HepG2 (cell line): ENCODE measurements around the gene NCBP3. TPM values are rescaled to one million over a fixed set of nuclear protein-coding genes. Genes with fewer than 3 reads are reported as not detected.

Experiments used
- ATAC-seq: fragments of 200-7000 bp; cut with Tn5 transposase; 3 replicates; pipeline ENCODE4 v1.9.1; 2020; ENCODE audit warnings: mild to moderate bottlenecking, moderate library complexity
- BruUV-seq: library from RNA; stranded (reverse); fragments of 400-500 nt; replicated peaks from 2 replicates; lab custom pipeline; 2021; lab: Mats Ljungman, UMichigan
- CTCF ChIA-PET: fragments of 300-600 bp; formaldehyde crosslinking; extraction: SDS; loops from one replicate; lab custom pipeline; 2021; ENCODE audit warnings: low total read pairs, inconsistent platforms, low intra/inter-chr PET ratio; lab: Yijun Ruan, JAX
- POLR2A ChIA-PET: fragments of 350-600 bp; sonication (Branson Sonifier 250); formaldehyde crosslinking; loops from one replicate; lab custom pipeline; 2020; ENCODE audit warnings: antibody characterized with exemption, inconsistent platforms; lab: Yijun Ruan, JAX
- DNase-seq: peaks from one replicate; pipeline ENCODE4 v3.0.0-alpha.2; 2015; ENCODE audit warnings: low spot score
- FAIRE-seq: peaks from 3 replicates; lab custom pipeline; 2011; peaks lifted over from hg19 to GRCh38; lab: Jason Lieb, UNC
- H2AFZ ChIP-seq: one replicate; pipeline ENCODE4 v1.6.1; 2011; ENCODE audit warnings: low read length, inconsistent platforms
- H3K27ac ChIP-seq: fragments of 300-600 bp; 3 replicates; pipeline ENCODE4 v1.8.0; 2011; ENCODE audit warnings: mixed run types, mild to moderate bottlenecking, mixed read lengths, low read length, inconsistent platforms; ENCODE audit not compliant: insufficient read depth; ENCODE audit errors: extremely low read length
- H3K27me3 ChIP-seq, 2 experiments: fragments of 200-600 bp in 1 of 2; 2 replicates in 1 of 2; 3 replicates in 1 of 2; pipeline versions ENCODE4 v1.6.0 to v1.8.0; 2011; ENCODE audit warnings: low read length in 2 of 2, mild to moderate bottlenecking in 2 of 2, moderate library complexity in 2 of 2, inconsistent platforms in 1 of 2; ENCODE audit not compliant: insufficient read depth in 2 of 2, control insufficient read depth in 1 of 2
- H3K36me3 ChIP-seq, 2 experiments: fragments of 200-600 bp in 1 of 2; replicated peaks in 1 of 2; 2 replicates in 1 of 2; 3 replicates in 1 of 2; pipeline versions ENCODE4 v1.5.1 to v1.8.0; 2011; ENCODE audit warnings: low read length in 2 of 2, inconsistent platforms in 1 of 2; ENCODE audit not compliant: insufficient read depth in 2 of 2, control insufficient read depth in 1 of 2
- H3K4me1 ChIP-seq: 2 replicates; pipeline ENCODE4 v1.5.1; 2012; ENCODE audit warnings: low read length, inconsistent platforms; ENCODE audit not compliant: insufficient read depth
- H3K4me2 ChIP-seq: 2 replicates; pipeline ENCODE4 v1.6.0; 2011; ENCODE audit warnings: low read depth, low read length, inconsistent platforms
- H3K4me3 ChIP-seq, 3 experiments: fragments of 200-600 bp in 1 of 3; sonication (generic), shearing (Covaris generic) in 1 of 3; replicated peaks in 1 of 3; 2 replicates each; pipeline ENCODE4 v1.5.1; 2011 to 2016; ENCODE audit warnings: low read length in 3 of 3, inconsistent platforms in 2 of 3, low read depth in 2 of 3, mild to moderate bottlenecking in 2 of 3, control low read depth in 1 of 3, mixed read lengths in 1 of 3; ENCODE audit not compliant: insufficient read depth in 1 of 3
- H3K79me2 ChIP-seq: one replicate; pipeline ENCODE4 v1.6.1; 2011; ENCODE audit warnings: low read length, inconsistent platforms; ENCODE audit not compliant: insufficient read depth
- H3K9ac ChIP-seq: 2 replicates; pipeline ENCODE4 v1.6.0; 2011; ENCODE audit warnings: mild to moderate bottlenecking, low read depth, low read length, inconsistent platforms; ENCODE audit not compliant: insufficient read depth
- H3K9me3 ChIP-seq: 2 replicates; pipeline ENCODE4 v1.5.1; 2012; ENCODE audit warnings: mild to moderate bottlenecking, low read length
- H4K20me1 ChIP-seq: 2 replicates; pipeline ENCODE4 v1.6.0; 2011; ENCODE audit warnings: inconsistent platforms, mild to moderate bottlenecking, low read length, moderate library complexity; ENCODE audit not compliant: insufficient read depth
- IRX3 ChIP-seq: sonication (generic); formaldehyde crosslinking; IDR thresholded peaks from 2 replicates; pipeline ENCODE4 v1.8.1; 2023; ENCODE audit warnings: mild to moderate bottlenecking, low read depth, missing genetic modification reagents, borderline replicate concordance
- JUNB ChIP-seq: sonication (generic); formaldehyde crosslinking; IDR thresholded peaks from 2 replicates; pipeline ENCODE4 v1.8.0; 2022; ENCODE audit warnings: missing genetic modification reagents, mild to moderate bottlenecking, borderline replicate concordance
- KAT7 ChIP-seq: IDR thresholded peaks from 2 replicates; pipeline ENCODE4 v1.6.1; 2018; ENCODE audit warnings: borderline replicate concordance, missing compliant biosample characterization
- KDM5B ChIP-seq: sonication (generic); formaldehyde crosslinking; IDR thresholded peaks from 2 replicates; pipeline ENCODE4 v1.4.0; 2020; ENCODE audit warnings: missing genetic modification reagents, mild to moderate bottlenecking, borderline replicate concordance
- KLF12 ChIP-seq: sonication (generic); formaldehyde crosslinking; IDR thresholded peaks from 2 replicates; pipeline ENCODE4 v1.4.0; 2020; ENCODE audit warnings: missing genetic modification reagents, borderline replicate concordance
- MAZ ChIP-seq, 2 experiments: sonication (generic) in 1 of 2; formaldehyde crosslinking in 1 of 2; IDR thresholded peaks; 2 replicates each; pipeline versions ENCODE4 v1.5.0 to v1.6.1; 2012 to 2020; ENCODE audit warnings: low read depth in 2 of 2, mild to moderate bottlenecking in 2 of 2, borderline replicate concordance in 1 of 2, improper control_type of control experiment in 1 of 2, low read length in 1 of 2, missing genetic modification reagents in 1 of 2, moderate library complexity in 1 of 2
- NFRKB ChIP-seq: fragments of 450-650 bp; IDR thresholded peaks from 2 replicates; pipeline ENCODE4 v1.6.1; 2017
- POLR2AphosphoS2 ChIP-seq: IDR thresholded peaks from 2 replicates; pipeline ENCODE4 v1.6.1; 2011; ENCODE audit warnings: low read depth, low read length, improper control_type of control experiment
- RXRB ChIP-seq: IDR thresholded peaks from 2 replicates; pipeline ENCODE4 v1.6.1; 2016; ENCODE audit warnings: borderline replicate concordance, missing genetic modification reagents, missing compliant biosample characterization
- ZNF543 ChIP-seq: sonication (generic); formaldehyde crosslinking; IDR thresholded peaks from 2 replicates; pipeline ENCODE4 v1.4.0; 2020; ENCODE audit warnings: mild to moderate bottlenecking, missing genetic modification reagents
- ZNF547 ChIP-seq: sonication (generic); formaldehyde crosslinking; IDR thresholded peaks from 2 replicates; pipeline ENCODE4 v1.5.1; 2020; ENCODE audit warnings: mild to moderate bottlenecking, missing genetic modification reagents
- WGBS: methylation state at CpG from one replicate; pipeline ENCODE4 v1.1.6; 2017; ENCODE audit warnings: low lambda C conversion rate; 5-methylcytosine and 5-hydroxymethylcytosine counted together
- in situ Hi-C: cut with HindIII; loops from 2 replicates; pipeline ENCODE4 v1.10.0; 2017; ENCODE audit warnings: low pct_unique_long_range_greater_than_20kb; ENCODE audit not compliant: extremely low pct_ligation_motif_present
- intact Hi-C: fragments of 100-400 bp; cut with micrococcal nuclease; formaldehyde crosslinking; loops from one replicate; pipeline ENCODE4 v1.10.0; 2022; ENCODE audit not compliant: unreplicated experiment
- polyA plus RNA-seq, 8 experiments: library from polyadenylated mRNA; depleted of rRNA in 3 of 8; stranded (reverse) in 7 of 8; unstranded in 1 of 8; fragments of >200 nt; fragmentation: Illumina TruSeq in 4 of 8; extraction: Trizol in 4 of 8; gene quantifications; 2 replicates each; pipeline versions ENCODE4 v1.2.1 to v1.2.3, GENCODE V29; 2011 to 2016; ENCODE audit warnings: low read depth in 4 of 8, missing spikeins in 1 of 8, mixed read lengths in 1 of 8; ENCODE audit not compliant: insufficient read depth in 1 of 8
- total RNA-seq, 5 experiments: library from RNA; depleted of rRNA; stranded (reverse); fragments of >200 nt; fragmentation: Illumina TruSeq; extraction: Trizol; gene quantifications; 2 replicates each; pipeline ENCODE4 v1.2.3, GENCODE V29; 2016; ENCODE audit warnings: low read depth in 1 of 5
- TF ChIP-seq, protein P1 (sequence below): sonication (generic); formaldehyde crosslinking; IDR thresholded peaks from 2 replicates; pipeline ENCODE4 v1.8.1; 2023; ENCODE audit warnings: mild to moderate bottlenecking, moderate library complexity, missing genetic modification reagents

Gene NCBP3
- total and polyA plus RNA-seq, 2 of the 13 experiments (the other 11 are each of a cell fraction or from before 2014, with no cell fraction given) = 19.5 to 24.8 TPM

DNA sequence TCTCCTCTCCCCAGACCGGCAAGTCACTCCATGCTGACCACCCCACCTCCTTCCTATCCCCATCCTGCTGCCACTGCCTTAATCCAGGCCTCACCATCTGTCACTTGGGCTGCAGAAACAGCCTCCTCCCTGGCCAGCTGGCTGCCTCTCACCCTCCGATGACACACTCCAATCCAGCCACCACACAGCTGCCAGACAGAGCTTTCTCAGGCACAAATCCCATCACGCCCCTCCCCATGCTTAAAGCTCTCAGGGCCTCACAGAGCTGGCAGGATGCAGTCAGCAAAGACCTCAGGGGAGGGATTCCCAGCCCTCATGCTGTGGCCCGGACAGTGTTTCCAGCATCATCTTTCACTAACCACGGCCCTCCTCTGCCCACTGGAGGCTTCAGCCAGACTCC, 33.1 kb upstream of the NCBP3 start:
- in situ Hi-C loops = no loop called here
- H3K27me3 ChIP-seq = no peaks in the 10 kb centered on the region
- no peaks in the 10 kb centered on the region for H4K20me1 ChIP-seq
- no peaks in the 10 kb centered on the region for H3K9me3 ChIP-seq
- no peaks in the 10 kb centered on the region; a peak in 1 of 5 replicates for H3K36me3 ChIP-seq
- TF ChIP-seq IRX3 (CRISPR knock-in tag) (no peak), POLR2AphosphoS2 (no peak), ZNF543 (CRISPR knock-in tag) (no peak), NFRKB (no peak), KLF12 (CRISPR knock-in tag) (no peak), JUNB (CRISPR knock-in tag) (no peak), KAT7 (CRISPR knock-in tag) (no peak), RXRB (CRISPR knock-in tag) (no peak), MAZ (IDR thresholded peaks at IDR 0.05; ENCODE audit: borderline replicate concordance, low read depth, low read length) (no peak), MAZ (CRISPR knock-in tag; IDR thresholded peaks at IDR 0.05; ENCODE audit: low read depth) (no peak), KDM5B (CRISPR knock-in tag) (no peak), ZNF547 (CRISPR knock-in tag) (no peak)
- TF ChIP-seq, protein P1, sequence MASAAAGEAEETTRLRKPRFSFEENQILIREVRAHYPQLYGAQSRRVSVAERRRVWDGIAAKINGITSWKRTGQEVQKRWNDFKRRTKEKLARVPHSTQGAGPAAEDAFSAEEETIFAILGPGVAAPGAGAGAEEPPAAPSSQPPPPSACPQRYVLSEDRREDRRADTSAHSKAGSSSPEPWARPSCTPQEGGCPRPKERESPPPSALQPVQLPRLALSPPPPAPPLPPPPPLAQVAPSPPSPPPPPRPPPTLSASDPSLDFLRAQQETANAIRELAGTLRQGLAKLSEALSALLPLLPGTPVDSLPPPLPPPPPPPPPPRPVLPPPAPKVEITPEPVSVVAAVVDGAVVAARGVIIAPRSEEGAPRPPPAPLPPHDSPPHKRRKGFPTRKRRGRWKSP = no peak
- FAIRE-seq (no peak), DNase-seq (no peak), ATAC-seq (no peak)
- 94% methylated on average over 5 of the region's 5 CpGs for WGBS
- H3K4me3 ChIP-seq = no peak overlapping the region
- no peaks in the 10 kb centered on the region for H3K79me2 ChIP-seq
- CTCF ChIA-PET = no interaction called here
- POLR2A ChIA-PET = interaction anchor here (1.5 to 1.6 kb wide), 2 partner anchors 26 to 33 kb away, joined by 5 to 7 read pairs; partner anchors contain the start of gene NCBP3
- H3K4me1 ChIP-seq = peaks cover 8% of the 10 kb centered on the region; the same call in 1 of the 2 replicates
- no peak overlapping the region for H3K9ac ChIP-seq
- no peak overlapping the region for H3K27ac ChIP-seq
- no peak overlapping the region for H2AFZ ChIP-seq
- no TSS peak for BruUV-seq
- no peak overlapping the region for H3K4me2 ChIP-seq
- intact Hi-C loops = no loop called here
